Measurements from ENCODE around the gene LRRC42.

Gene LRRC42

DNA sequence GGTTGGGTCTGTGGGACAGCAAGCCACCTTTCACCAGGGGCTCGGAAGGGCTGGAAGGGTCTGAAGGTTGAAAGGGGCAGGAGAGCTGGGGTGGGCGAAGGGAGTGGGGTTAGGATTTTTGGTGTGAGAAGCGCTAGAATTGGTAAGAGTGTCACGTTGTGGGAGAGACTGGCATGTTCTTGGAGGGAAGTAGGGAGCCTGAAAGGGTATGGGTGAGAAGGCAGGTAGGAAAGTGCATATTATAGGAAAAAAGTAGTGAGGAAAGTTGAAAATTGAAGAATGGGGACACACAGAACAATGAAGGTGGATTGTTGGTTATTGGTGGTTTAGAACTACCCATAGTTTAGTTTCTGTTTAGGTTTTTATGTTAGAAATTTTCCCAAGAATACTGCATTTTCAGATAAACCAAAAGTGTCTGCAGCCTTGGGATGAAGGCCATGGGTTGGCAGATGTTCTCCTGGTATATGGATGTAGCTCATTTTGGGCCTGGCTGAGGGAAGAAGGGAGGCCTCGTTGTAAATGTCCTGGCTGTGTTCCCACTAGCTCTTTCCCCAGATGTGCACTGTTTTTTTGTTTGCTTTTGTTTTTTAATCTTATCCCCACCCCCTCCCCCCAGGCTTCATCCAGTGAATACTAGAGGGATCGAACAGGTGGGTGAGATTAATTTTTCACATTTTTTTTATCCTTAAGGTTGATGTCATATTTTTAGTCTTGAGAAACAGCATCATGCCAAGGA is 1.2 kb downstream of the LRRC42 start:
- H3K27ac ChIP-seq: peak overlapping the region; percentile 77; the same call in 1 of the 2 replicates
- TF ChIP-seq, protein P1, sequence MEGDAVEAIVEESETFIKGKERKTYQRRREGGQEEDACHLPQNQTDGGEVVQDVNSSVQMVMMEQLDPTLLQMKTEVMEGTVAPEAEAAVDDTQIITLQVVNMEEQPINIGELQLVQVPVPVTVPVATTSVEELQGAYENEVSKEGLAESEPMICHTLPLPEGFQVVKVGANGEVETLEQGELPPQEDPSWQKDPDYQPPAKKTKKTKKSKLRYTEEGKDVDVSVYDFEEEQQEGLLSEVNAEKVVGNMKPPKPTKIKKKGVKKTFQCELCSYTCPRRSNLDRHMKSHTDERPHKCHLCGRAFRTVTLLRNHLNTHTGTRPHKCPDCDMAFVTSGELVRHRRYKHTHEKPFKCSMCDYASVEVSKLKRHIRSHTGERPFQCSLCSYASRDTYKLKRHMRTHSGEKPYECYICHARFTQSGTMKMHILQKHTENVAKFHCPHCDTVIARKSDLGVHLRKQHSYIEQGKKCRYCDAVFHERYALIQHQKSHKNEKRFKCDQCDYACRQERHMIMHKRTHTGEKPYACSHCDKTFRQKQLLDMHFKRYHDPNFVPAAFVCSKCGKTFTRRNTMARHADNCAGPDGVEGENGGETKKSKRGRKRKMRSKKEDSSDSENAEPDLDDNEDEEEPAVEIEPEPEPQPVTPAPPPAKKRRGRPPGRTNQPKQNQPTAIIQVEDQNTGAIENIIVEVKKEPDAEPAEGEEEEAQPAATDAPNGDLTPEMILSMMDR (conservative IDR thresholded peaks at IDR 0.05): no peak

DNA sequence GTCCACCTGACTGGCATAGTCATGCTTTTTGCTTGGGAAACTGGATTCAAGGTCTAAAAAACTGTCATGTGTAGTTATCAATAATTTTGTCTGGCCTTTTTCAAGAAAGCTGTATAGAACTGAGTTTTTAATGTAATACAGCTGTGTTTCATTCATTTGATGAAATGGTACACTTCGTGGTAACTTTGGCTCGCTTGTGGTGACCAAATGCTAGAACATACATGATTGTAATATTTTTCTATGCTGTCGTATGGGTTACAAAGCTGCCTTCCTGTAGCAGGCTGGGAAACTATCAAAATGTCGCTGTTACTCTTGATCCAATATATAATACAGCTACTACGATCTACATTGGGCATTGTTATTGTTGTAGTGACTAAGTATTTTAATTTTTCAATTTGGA is 2.1 kb downstream of the LRRC42 start:
- no peak overlapping the region for H3K27ac ChIP-seq

GRCh38 chr1:53949023-53949990 is 3.2 kb downstream of the LRRC42 start:
- TF ChIP-seq, protein P1 (conservative IDR thresholded peaks at IDR 0.05): peak; percentile 84
- no peak overlapping the region; the same call in 1 of the 2 replicates for H3K27ac ChIP-seq

More for the DNA sequence above, 2.1 kb downstream of the LRRC42 start:
- TF ChIP-seq, protein P1 (conservative IDR thresholded peaks at IDR 0.05): no peak

- TF ChIP-seq, protein P1 (conservative IDR thresholded peaks at IDR 0.05): no peak
- peak overlapping the region; percentile 28; the same call in 1 of the 2 replicates for H3K27ac ChIP-seq
Observed at GRCh38 chr1:53951697-53952096, 5.5 kb downstream of the LRRC42 start.

GRCh38 chr1:53954128-53954527 is 8.0 kb downstream of the LRRC42 start:
- no peak overlapping the region for H3K27ac ChIP-seq
- TF ChIP-seq, protein P1 (conservative IDR thresholded peaks at IDR 0.05): no peak

- TF ChIP-seq, protein P1 (conservative IDR thresholded peaks at IDR 0.05): no peak
- peak overlapping the region; percentile 83 for H3K27ac ChIP-seq
Observed at GRCh38 chr1:53956308-53957168, 10.4 kb downstream of the LRRC42 start.

Measured in VCaP (cell line).